Non-pigmented ciliary epithelial cell (primary cell): ENCODE measurements around the gene ENDOV.

Source experiments
- DNase-seq: peaks from one replicate; pipeline ENCODE4 v3.0.0-alpha.2; 2010; ENCODE audit warnings: low read depth

Gene ENDOV

GRCh38 chr17:80416260-80416939 lies 1.4 kb downstream of the ENDOV start:
- DNase-seq: no peak

- no peak for DNase-seq
These were observed 1.9 kb downstream of the ENDOV start for GRCh38 chr17:80416940-80417293.

GRCh38 chr17:80418589-80418988 lies 3.6 kb downstream of the ENDOV start:
- DNase-seq: no peak

- DNase-seq: no peak
These were observed 4.3 kb downstream of the ENDOV start for GRCh38 chr17:80419255-80419654.

GRCh38 chr17:80421381-80422090 lies 6.6 kb downstream of the ENDOV start:
- no peak for DNase-seq

- no peak for DNase-seq
These were observed 7.3 kb downstream of the ENDOV start for GRCh38 chr17:80422276-80422675.

GRCh38 chr17:80422981-80423380 lies 8.0 kb downstream of the ENDOV start:
- DNase-seq: no peak

GRCh38 chr17:80423536-80424225 lies 8.7 kb downstream of the ENDOV start:
- DNase-seq: no peak

- no peak for DNase-seq
These were observed 9.3 kb downstream of the ENDOV start for GRCh38 chr17:80424261-80424660.

- DNase-seq: no peak
These were observed 10.2 kb downstream of the ENDOV start for GRCh38 chr17:80424878-80425765.

- DNase-seq: no peak
These were observed 11.0 kb downstream of the ENDOV start for GRCh38 chr17:80425835-80426426.

GRCh38 chr17:80426671-80427326 lies 11.8 kb downstream of the ENDOV start:
- no peak for DNase-seq

GRCh38 chr17:80427366-80428282 lies 12.7 kb downstream of the ENDOV start:
- DNase-seq: no peak

GRCh38 chr17:80428363-80428762 lies 13.4 kb downstream of the ENDOV start:
- DNase-seq: no peak

GRCh38 chr17:80428796-80429195 lies 13.8 kb downstream of the ENDOV start:
- DNase-seq: no peak

- DNase-seq: no peak
These were observed 14.6 kb downstream of the ENDOV start for GRCh38 chr17:80429356-80430275.

GRCh38 chr17:80430446-80431245 lies 15.7 kb downstream of the ENDOV start:
- DNase-seq: no peak
